HFFc6 (cell line): ENCODE data around the gene VAV3. TPM values are rescaled to one million over a fixed set of nuclear protein-coding genes. Genes with fewer than 3 reads are reported as not detected.

ENCODE experiments used
- DNase-seq: peaks from one replicate; pipeline ENCODE4 v3.0.0-alpha.2; 2018
- H3K27ac Mint-ChIP-seq: 2 replicates; pipeline ENCODE4 v1.8.0; 2020; ENCODE audit warnings: mild to moderate bottlenecking, mixed read lengths
- H3K27me3 Mint-ChIP-seq: 2 replicates; pipeline ENCODE4 v1.8.0; 2021; ENCODE audit warnings: mild to moderate bottlenecking, moderate library complexity, mixed read lengths; ENCODE audit not compliant: insufficient read depth
- H3K36me3 Mint-ChIP-seq: 2 replicates; pipeline ENCODE4 v1.8.0; 2021; ENCODE audit warnings: low read depth, mixed read lengths
- H3K4me1 Mint-ChIP-seq: 2 replicates; pipeline ENCODE4 v1.8.0; 2020; ENCODE audit warnings: low read depth, mixed read lengths
- H3K4me3 Mint-ChIP-seq: 2 replicates; pipeline ENCODE4 v1.8.0; 2020; ENCODE audit warnings: mild to moderate bottlenecking, moderate library complexity, mixed read lengths
- H3K9me3 Mint-ChIP-seq: 2 replicates; pipeline ENCODE4 v1.8.0; 2020; ENCODE audit warnings: mild to moderate bottlenecking, mixed read lengths
- CTCF ChIP-seq: fragments of 200-600 bp; sonication (generic); IDR thresholded peaks from 2 replicates; pipeline ENCODE4 v1.5.0; 2021; ENCODE audit warnings: antibody characterized with exemption, mild to moderate bottlenecking
- microRNA-seq: library from miRNA; unstranded; fragments of <30 nt; microRNA quantifications from one replicate; pipeline ENCODE4, GENCODE V29; 2019
- total RNA-seq, 6 experiments: library from RNA; stranded (reverse); fragmentation: NEBNext Ultra II Directional; extraction: Animal tissue kit (Norgen Biotek cat#: 25700); gene quantifications; 2 replicates in 1 of 6; 3 replicates in 5 of 6; pipeline ENCODE4 v1.2.3, GENCODE V29; 2021

Gene VAV3
- total RNA-seq, 6 experiments from 2014 or later, result not detected

GRCh38 chr1:107523736-107524135, 441.2 kb downstream of the VAV3 start:
- Mint-ChIP-seq H3K27ac (no peak overlapping the region), H3K4me3 (no peak overlapping the region), H3K4me1 (no peaks in the 10 kb centered on the region), H3K36me3 (no peaks in the 10 kb centered on the region), H3K9me3 (peaks cover 5% of the 10 kb centered on the region; the same call in 1 of the 2 replicates), H3K27me3 (no peaks in the 10 kb centered on the region; the same call in 1 of the 2 replicates)
- TF ChIP-seq CTCF, result no peak
- DNase-seq, result no peak

GRCh38 chr1:107523061-107523460, 441.9 kb downstream of the VAV3 start:
- no peak overlapping the region for H3K27ac Mint-ChIP-seq
- DNase-seq, result no peak
- TF ChIP-seq CTCF, result no peak
- H3K9me3 Mint-ChIP-seq, result peaks cover 5% of the 10 kb centered on the region; the same call in 1 of the 2 replicates
- no peaks in the 10 kb centered on the region; the same call in 1 of the 2 replicates for H3K27me3 Mint-ChIP-seq
- H3K36me3 Mint-ChIP-seq, result no peaks in the 10 kb centered on the region
- H3K4me1 Mint-ChIP-seq, result no peaks in the 10 kb centered on the region
- no peak overlapping the region for H3K4me3 Mint-ChIP-seq

Small RNA genes lying within 50 kb of the gene (microRNA-seq; reads per million reads assigned to microRNA genes)
- not detected for gene MIR7852

Other genes starting within 250 kb of the VAV3 start
- 10 to 100 TPM; 34.5 to 44.6 (median 39.9) TPM for gene SLC25A24, start 235.2 kb upstream of the VAV3 start, total RNA-seq